ES-I3 (cell line): ENCODE measurements around the gene SAMD11.
"Not testable (repeated sequence)": the region's sequence is repeated elsewhere in the genome, so short reads cannot be mapped to it uniquely, and the experiment has no call there.

ENCODE experiments used
- H3K36me3 ChIP-seq: 2 replicates; pipeline ENCODE4 v1.6.1; 2013; ENCODE audit warnings: mild to moderate bottlenecking, low read length, control low read depth, moderate library complexity; ENCODE audit not compliant: insufficient read depth
- H3K4me1 ChIP-seq: 2 replicates; pipeline ENCODE4 v1.6.1; 2013; ENCODE audit warnings: mild to moderate bottlenecking, control low read depth, low read length; ENCODE audit not compliant: insufficient read depth
- H3K9ac ChIP-seq: 2 replicates; pipeline ENCODE4 v1.6.1; 2013; ENCODE audit warnings: low read depth, mild to moderate bottlenecking, low read length, moderate library complexity
- H3K9me3 ChIP-seq: 2 replicates; pipeline ENCODE4 v1.6.1; 2013; ENCODE audit warnings: mild to moderate bottlenecking, low read length, moderate library complexity; ENCODE audit not compliant: control insufficient read depth, insufficient read depth

The SAMD11 gene

DNA sequence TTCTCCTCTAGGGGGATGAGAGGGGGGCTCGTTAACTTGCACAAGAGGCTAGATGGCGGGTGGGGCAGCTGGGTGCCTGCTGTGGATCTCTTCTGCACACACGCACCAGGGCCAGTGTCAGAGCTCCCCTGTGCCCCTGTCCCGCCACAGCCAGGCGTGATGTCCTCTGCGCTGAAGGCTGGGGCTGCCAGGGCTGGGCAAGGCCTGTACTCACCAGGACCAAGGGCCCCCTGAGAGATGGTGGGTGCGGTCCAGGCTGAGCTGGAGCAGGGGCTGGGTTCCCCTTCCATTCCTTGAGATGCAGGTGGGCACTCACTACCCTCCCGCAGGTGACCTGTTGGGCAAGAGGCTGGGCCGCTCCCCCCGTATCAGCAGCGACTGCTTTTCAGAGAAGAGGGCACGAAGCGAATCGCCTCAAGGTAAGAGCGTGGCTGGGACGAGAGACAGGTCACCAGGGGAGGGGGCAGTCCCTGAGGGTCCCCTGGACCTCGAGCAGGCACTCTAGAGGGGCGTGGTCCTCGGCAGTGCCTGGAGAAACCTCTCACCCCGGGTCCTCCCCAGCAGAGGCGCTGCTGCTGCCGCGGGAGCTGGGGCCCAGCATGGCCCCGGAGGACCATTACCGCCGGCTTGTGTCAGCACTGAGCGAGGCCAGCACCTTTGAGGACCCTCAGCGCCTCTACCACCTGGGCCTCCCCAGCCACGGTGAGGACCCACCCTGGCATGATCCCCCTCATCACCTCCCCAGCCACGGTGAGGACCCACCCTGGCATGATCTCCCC, 15.2 kb downstream of the SAMD11 start:
- Histone ChIP-seq H3K4me1 (peaks cover 18% of the 10 kb centered on the region; the same call in 1 of the 2 replicates), H3K9me3 (no peaks in the 10 kb centered on the region), H3K9ac (no peak overlapping the region), H3K36me3 (no peaks in the 10 kb centered on the region)

GRCh38 chr1:939511-940106, 15.9 kb downstream of the SAMD11 start:
- H3K9me3 ChIP-seq = no peaks in the 10 kb centered on the region
- no peaks in the 10 kb centered on the region for H3K36me3 ChIP-seq
- peak overlapping the region; percentile 6; the same call in 1 of the 2 replicates for H3K9ac ChIP-seq
- peaks cover 18% of the 10 kb centered on the region; the same call in 1 of the 2 replicates for H3K4me1 ChIP-seq

- peak overlapping the region; percentile 47; the same call in 1 of the 2 replicates for H3K9ac ChIP-seq
- peaks cover 13% of the 10 kb centered on the region; the same call in 1 of the 2 replicates for H3K4me1 ChIP-seq
- no peaks in the 10 kb centered on the region for H3K9me3 ChIP-seq
- no peaks in the 10 kb centered on the region for H3K36me3 ChIP-seq
Observed at GRCh38 chr1:940107-941014, 16.6 kb downstream of the SAMD11 start.

- no peaks in the 10 kb centered on the region for H3K9me3 ChIP-seq
- H3K4me1 ChIP-seq = peaks cover 10% of the 10 kb centered on the region; the same call in 1 of the 2 replicates
- peak overlapping the region; percentile 47; the same call in 1 of the 2 replicates for H3K9ac ChIP-seq
- H3K36me3 ChIP-seq = no peaks in the 10 kb centered on the region
Observed at GRCh38 chr1:941015-941587, 17.4 kb downstream of the SAMD11 start.

GRCh38 chr1:941588-942383, 18.1 kb downstream of the SAMD11 start:
- peak overlapping the region; percentile 47; the same call in 1 of the 2 replicates for H3K9ac ChIP-seq
- H3K36me3 ChIP-seq = no peaks in the 10 kb centered on the region
- peaks cover 10% of the 10 kb centered on the region; the same call in 1 of the 2 replicates for H3K4me1 ChIP-seq

GRCh38 chr1:942411-942821, 18.7 kb downstream of the SAMD11 start:
- Histone ChIP-seq H3K36me3 (no peaks in the 10 kb centered on the region), H3K9ac (no peak overlapping the region; the same call in 1 of the 2 replicates), H3K9me3 (no peaks in the 10 kb centered on the region), H3K4me1 (peaks cover 10% of the 10 kb centered on the region; the same call in 1 of the 2 replicates)

More at GRCh38 chr1:941588-942383, 18.1 kb downstream of the SAMD11 start:
- H3K9me3 ChIP-seq = no peaks in the 10 kb centered on the region

DNA sequence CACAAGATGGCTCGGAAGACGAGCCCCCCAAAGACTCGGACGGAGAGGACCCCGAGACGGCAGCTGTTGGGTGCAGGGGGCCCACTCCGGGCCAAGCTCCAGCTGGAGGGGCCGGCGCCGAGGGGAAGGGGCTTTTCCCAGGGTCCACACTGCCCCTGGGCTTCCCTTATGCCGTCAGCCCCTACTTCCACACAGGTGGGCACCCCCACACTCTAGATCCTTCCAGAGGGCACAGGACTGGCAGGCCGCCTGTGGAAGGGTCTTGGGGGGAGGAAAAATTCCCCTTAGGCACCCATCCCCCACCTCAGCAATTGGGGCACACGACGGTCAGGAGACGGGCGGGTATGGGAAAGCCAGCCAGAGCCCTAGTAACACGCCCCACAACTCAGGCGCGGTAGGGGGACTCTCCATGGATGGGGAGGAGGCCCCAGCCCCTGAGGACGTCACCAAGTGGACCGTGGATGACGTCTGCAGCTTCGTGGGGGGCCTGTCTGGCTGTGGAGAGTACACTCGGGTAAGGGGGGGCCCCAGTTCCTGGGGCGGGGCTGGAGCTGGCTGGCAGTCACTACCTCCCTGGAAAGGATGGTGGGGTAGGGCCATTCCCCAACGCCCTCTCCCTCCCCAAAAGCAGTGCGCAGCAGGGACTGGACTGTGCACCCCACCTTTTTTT, 19.3 kb downstream of the SAMD11 start:
- Histone ChIP-seq H3K9ac (no peak overlapping the region), H3K36me3 (no peaks in the 10 kb centered on the region; the same call in 1 of the 2 replicates), H3K4me1 (peaks cover 10% of the 10 kb centered on the region; the same call in 1 of the 2 replicates), H3K9me3 (no peaks in the 10 kb centered on the region)

DNA sequence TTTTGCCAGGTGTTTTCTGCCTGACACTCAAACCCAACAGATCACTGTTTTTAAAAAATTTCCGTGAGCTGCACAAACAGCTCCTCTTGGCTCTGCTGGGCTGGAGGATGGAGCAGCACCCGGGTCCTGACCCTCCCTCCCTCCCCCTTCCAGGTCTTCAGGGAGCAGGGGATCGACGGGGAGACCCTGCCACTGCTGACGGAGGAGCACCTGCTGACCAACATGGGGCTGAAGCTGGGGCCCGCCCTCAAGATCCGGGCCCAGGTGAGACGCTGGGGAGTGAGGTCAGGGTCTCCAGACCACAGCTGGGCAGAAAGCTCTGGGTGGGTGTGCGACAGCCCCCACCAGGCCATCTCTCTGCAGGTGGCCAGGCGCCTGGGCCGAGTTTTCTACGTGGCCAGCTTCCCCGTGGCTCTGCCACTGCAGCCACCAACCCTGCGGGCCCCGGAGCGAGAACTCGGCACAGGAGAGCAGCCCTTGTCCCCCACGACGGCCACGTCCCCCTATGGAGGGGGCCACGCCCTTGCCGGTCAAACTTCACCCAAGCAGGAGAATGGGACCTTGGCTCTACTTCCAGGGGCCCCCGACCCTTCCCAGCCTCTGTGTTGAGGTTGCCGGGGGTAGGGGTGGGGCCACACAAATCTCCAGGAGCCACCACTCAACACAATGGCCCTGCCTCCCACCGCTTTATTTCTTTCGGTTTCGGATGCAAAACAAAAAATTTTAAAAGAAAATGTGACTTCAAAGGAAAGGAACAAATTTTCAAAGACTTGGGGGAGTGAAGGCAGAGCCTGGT, 20.0 kb downstream of the SAMD11 start:
- H3K36me3 ChIP-seq = no peaks in the 10 kb centered on the region; the same call in 1 of the 2 replicates

GRCh38 chr1:944341-945325, 20.9 kb downstream of the SAMD11 start:
- peaks cover 3% of the 10 kb centered on the region; the same call in 1 of the 2 replicates for H3K4me1 ChIP-seq
- H3K9me3 ChIP-seq = no peaks in the 10 kb centered on the region
- H3K9ac ChIP-seq = no peak overlapping the region
- H3K36me3 ChIP-seq = no peaks in the 10 kb centered on the region; the same call in 1 of the 2 replicates

More for the DNA sequence above, 20.0 kb downstream of the SAMD11 start:
- Histone ChIP-seq H3K4me1 (peaks cover 10% of the 10 kb centered on the region; the same call in 1 of the 2 replicates), H3K9me3 (no peaks in the 10 kb centered on the region), H3K9ac (no peak overlapping the region)

- no peak overlapping the region for H3K9ac ChIP-seq
- H3K9me3 ChIP-seq = no peaks in the 10 kb centered on the region
- no peaks in the 10 kb centered on the region for H3K4me1 ChIP-seq
- peaks cover 6% of the 10 kb centered on the region for H3K36me3 ChIP-seq
Observed at GRCh38 chr1:945688-946556, 22.2 kb downstream of the SAMD11 start.

DNA sequence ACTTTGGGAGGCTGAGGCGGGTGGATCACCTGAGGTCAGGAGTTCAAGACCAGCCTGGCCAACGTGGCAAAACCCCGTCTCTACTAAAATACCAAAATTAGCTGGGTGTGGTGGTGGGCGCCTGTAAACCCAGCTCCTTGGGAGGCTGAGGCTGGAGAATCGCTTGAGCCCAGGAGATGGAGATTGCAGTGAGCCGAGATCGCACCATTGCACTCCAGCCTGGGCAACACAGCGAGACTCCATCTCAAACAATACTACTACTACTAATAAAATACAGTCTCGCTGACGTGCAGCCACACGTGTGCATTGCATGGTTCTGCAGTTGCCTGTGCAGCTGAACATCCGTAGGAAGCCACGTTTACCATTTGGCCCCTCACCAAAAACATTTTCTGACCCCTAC, 23.1 kb downstream of the SAMD11 start:
- not testable (repeated sequence) for H3K36me3 ChIP-seq, H3K4me1 ChIP-seq, H3K9me3 ChIP-seq

More for the DNA sequence above, 23.1 kb downstream of the SAMD11 start:
- not testable (repeated sequence) for H3K9ac ChIP-seq
